ENCODE measurements around the gene GABRR2.

GRCh38 chr6:89281779-89282246 lies 33.3 kb downstream of the GABRR2 start:
- TF ChIP-seq, protein P1, sequence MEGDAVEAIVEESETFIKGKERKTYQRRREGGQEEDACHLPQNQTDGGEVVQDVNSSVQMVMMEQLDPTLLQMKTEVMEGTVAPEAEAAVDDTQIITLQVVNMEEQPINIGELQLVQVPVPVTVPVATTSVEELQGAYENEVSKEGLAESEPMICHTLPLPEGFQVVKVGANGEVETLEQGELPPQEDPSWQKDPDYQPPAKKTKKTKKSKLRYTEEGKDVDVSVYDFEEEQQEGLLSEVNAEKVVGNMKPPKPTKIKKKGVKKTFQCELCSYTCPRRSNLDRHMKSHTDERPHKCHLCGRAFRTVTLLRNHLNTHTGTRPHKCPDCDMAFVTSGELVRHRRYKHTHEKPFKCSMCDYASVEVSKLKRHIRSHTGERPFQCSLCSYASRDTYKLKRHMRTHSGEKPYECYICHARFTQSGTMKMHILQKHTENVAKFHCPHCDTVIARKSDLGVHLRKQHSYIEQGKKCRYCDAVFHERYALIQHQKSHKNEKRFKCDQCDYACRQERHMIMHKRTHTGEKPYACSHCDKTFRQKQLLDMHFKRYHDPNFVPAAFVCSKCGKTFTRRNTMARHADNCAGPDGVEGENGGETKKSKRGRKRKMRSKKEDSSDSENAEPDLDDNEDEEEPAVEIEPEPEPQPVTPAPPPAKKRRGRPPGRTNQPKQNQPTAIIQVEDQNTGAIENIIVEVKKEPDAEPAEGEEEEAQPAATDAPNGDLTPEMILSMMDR (IDR thresholded peaks at IDR 0.05) = peak in 4 of 6 experiments; percentile 12 to 42 (median 37)
- no peak for TF ChIP-seq POLR2A (IDR thresholded peaks at IDR 0.05)

Measured in Peyer's patch (tissue), 4 donors.